Brain microvascular endothelial cell (primary cell): ENCODE results near the gene EXOC4.
"Not testable (repeated sequence)": the region's sequence is repeated elsewhere in the genome, so short reads cannot be mapped to it uniquely, and the experiment has no call there.

Experiments
- DNase-seq: peaks from one replicate; pipeline ENCODE4 v3.0.0-alpha.2; 2020
- H3K27ac ChIP-seq: fragments of 250-450 bp; sonication (Bioruptor Pico); 2 replicates; pipeline ENCODE4 v1.5.1; 2020; ENCODE audit warnings: mild to moderate bottlenecking, moderate library complexity
- H3K27me3 ChIP-seq: fragments of 250-450 bp; sonication (Bioruptor Pico); replicated peaks from 2 replicates; pipeline ENCODE4 v1.5.1; 2020; ENCODE audit warnings: mild to moderate bottlenecking
- H3K36me3 ChIP-seq: fragments of 250-450 bp; sonication (Bioruptor Pico); replicated peaks from 2 replicates; pipeline ENCODE4 v1.5.1; 2020; ENCODE audit warnings: mild to moderate bottlenecking
- H3K4me3 ChIP-seq: 2 replicates; pipeline ENCODE4 v1.5.1; 2011; ENCODE audit warnings: low read depth, mild to moderate bottlenecking, control low read depth, low read length, moderate library complexity
- in situ Hi-C: cut with HindIII; loops from 2 replicates; pipeline ENCODE4 v1.10.0; 2017; ENCODE audit warnings: low sequenced_read_pairs, low pct_ligation_motif_present
- TF ChIP-seq, protein P1 (sequence below): IDR thresholded peaks from 2 replicates; pipeline ENCODE4 v1.5.1; 2011; ENCODE audit warnings: low read depth, mild to moderate bottlenecking, moderate library complexity, low read length, control low read depth, inconsistent platforms; ENCODE audit errors: missing control alignments

Gene EXOC4

GRCh38 chr7:133983685-133984419, 731.0 kb downstream of the EXOC4 start:
- in situ Hi-C loops = no loop called here
- Histone ChIP-seq H3K27me3 (no peaks in the 10 kb centered on the region), H3K36me3 (no peaks in the 10 kb centered on the region), H3K4me3 (no peak overlapping the region), H3K27ac (no peak overlapping the region)
- no peak for DNase-seq
- TF ChIP-seq, protein P1, sequence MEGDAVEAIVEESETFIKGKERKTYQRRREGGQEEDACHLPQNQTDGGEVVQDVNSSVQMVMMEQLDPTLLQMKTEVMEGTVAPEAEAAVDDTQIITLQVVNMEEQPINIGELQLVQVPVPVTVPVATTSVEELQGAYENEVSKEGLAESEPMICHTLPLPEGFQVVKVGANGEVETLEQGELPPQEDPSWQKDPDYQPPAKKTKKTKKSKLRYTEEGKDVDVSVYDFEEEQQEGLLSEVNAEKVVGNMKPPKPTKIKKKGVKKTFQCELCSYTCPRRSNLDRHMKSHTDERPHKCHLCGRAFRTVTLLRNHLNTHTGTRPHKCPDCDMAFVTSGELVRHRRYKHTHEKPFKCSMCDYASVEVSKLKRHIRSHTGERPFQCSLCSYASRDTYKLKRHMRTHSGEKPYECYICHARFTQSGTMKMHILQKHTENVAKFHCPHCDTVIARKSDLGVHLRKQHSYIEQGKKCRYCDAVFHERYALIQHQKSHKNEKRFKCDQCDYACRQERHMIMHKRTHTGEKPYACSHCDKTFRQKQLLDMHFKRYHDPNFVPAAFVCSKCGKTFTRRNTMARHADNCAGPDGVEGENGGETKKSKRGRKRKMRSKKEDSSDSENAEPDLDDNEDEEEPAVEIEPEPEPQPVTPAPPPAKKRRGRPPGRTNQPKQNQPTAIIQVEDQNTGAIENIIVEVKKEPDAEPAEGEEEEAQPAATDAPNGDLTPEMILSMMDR = no peak

DNA sequence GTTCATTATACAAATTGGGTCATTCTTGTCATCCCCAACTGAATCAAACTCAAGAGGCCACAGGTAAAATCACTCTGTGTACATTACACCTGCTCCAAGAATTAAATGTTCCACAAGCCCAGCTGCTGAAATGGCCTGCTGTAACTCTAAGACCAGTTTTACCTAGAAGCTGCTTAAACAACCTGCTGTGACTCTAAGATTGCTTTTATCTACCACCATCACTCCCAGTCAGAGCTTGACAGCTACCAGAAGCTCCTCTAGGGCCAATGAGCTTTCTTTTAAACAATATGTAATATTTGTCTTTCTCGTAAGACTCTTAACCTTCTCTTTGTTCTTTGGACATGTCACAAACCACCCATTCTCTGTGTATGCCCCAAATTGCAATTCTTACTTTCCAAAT, 732.4 kb downstream of the EXOC4 start:
- no peak for DNase-seq
- Histone ChIP-seq H3K27me3 (no peaks in the 10 kb centered on the region), H3K4me3 (no peak overlapping the region), H3K36me3 (no peaks in the 10 kb centered on the region), H3K27ac (no peak overlapping the region)
- TF ChIP-seq, protein P1 = no peak
- in situ Hi-C loops = no loop called here

- no peaks in the 10 kb centered on the region for H3K27me3 ChIP-seq
- in situ Hi-C loops = no loop called here
- no peaks in the 10 kb centered on the region for H3K36me3 ChIP-seq
- H3K4me3 ChIP-seq = no peak overlapping the region
- DNase-seq = no peak
- no peak overlapping the region for H3K27ac ChIP-seq
- TF ChIP-seq, protein P1 = no peak
Observed at GRCh38 chr7:133987582-133987981, 734.7 kb downstream of the EXOC4 start.

- H3K27ac ChIP-seq = no peak overlapping the region
- H3K36me3 ChIP-seq = no peaks in the 10 kb centered on the region
- no peak for DNase-seq
- TF ChIP-seq, protein P1 = no peak
- in situ Hi-C loops = no loop called here
- H3K4me3 ChIP-seq = no peak overlapping the region
- no peaks in the 10 kb centered on the region for H3K27me3 ChIP-seq
Observed at GRCh38 chr7:133993547-133993946, 740.7 kb downstream of the EXOC4 start.

- H3K27ac ChIP-seq, H3K4me3 ChIP-seq, H3K36me3 ChIP-seq, in situ Hi-C loops, H3K27me3 ChIP-seq, DNase-seq: not testable (repeated sequence)
Observed at GRCh38 chr7:133994100-133994499, 741.2 kb downstream of the EXOC4 start.

DNA sequence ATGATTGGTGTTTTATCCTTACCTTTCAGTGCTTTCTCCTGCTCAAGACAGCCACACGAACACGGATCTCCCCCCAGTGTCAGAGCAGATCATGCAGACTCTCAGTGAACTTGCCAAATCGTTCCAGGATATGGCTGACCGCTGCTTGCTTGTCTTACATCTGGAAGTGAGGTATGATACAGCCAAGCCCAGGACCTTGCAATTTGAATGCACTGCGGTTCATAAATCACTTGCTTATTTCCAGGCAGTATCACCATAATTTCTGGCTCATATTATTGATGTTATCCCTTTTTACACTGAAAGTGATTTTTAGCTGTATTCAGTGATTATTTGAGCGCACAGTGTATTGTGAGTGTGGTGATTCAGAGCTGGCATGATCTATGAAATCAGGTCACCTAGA, 744.6 kb downstream of the EXOC4 start:
- in situ Hi-C loops = no loop called here

More for the DNA sequence above, 744.6 kb downstream of the EXOC4 start:
- Histone ChIP-seq H3K4me3 (no peak overlapping the region), H3K27ac (no peak overlapping the region), H3K36me3 (no peaks in the 10 kb centered on the region), H3K27me3 (no peaks in the 10 kb centered on the region)
- no peak for DNase-seq
- TF ChIP-seq, protein P1 = no peak
